Right lobe of liver (tissue), 4 donors: ENCODE measurements around the gene RAB25.

ENCODE experiments used
- CTCF ChIP-seq, 4 donors: fragments of 200-600 bp in 3 of 4; fragments of 450-650 bp in 1 of 4; IDR thresholded peaks; one replicate each; pipeline versions ENCODE4 v1.5.1 to v1.8.0; 2016 to 2022; ENCODE audit warnings: antibody characterized with exemption in 4 of 4, mild to moderate bottlenecking in 2 of 4
- POLR2A ChIP-seq: fragments of 450-650 bp; IDR thresholded peaks from one replicate; pipeline ENCODE4 v1.6.1; 2017; ENCODE audit warnings: antibody characterized with exemption, mild to moderate bottlenecking
- donor health status: DM: no; HTN: no; CAD: no.
- donor health status: DM: no; HTN: no; CAD: no.
- donor health status: DM: no; HTN: yes; CAD: no.

- TF ChIP-seq CTCF (IDR thresholded peaks at IDR 0.05) (no peak), POLR2A (peak; percentile 81)
Measured at GRCh38 chr1:156118177-156118868, 57.4 kb downstream of the RAB25 start.
